Thoracic aorta (tissue), 2 donors: Measurements from ENCODE around the gene IVNS1ABP. TPM values are rescaled to one million over a fixed set of nuclear protein-coding genes. Genes with fewer than 3 reads are reported as not detected.

Experiments
- ATAC-seq: fragments of 150-250 bp; one replicate; pipeline ENCODE4 v1.8.0; 2017; ENCODE audit warnings: low read depth; ENCODE audit not compliant: insufficient number of reproducible peaks, low FRiP score
- DNase-seq: peaks from one replicate; pipeline ENCODE4 v3.0.0-alpha.2; 2020; ENCODE audit warnings: low spot score
- H3K27ac ChIP-seq, 2 donors: fragments of 200-600 bp; sonication (generic); 1 replicate in 1 of 2; 2 replicates in 1 of 2; pipeline ENCODE4 v1.5.1; 2016; ENCODE audit warnings: mild to moderate bottlenecking in 2 of 2, moderate library complexity in 2 of 2
- H3K27me3 ChIP-seq: fragments of 200-600 bp; sonication (generic); replicated peaks from 2 replicates; pipeline ENCODE4 v1.6.0; 2016; ENCODE audit warnings: mild to moderate bottlenecking; ENCODE audit not compliant: insufficient read depth
- H3K36me3 ChIP-seq: fragments of 200-600 bp; sonication (generic); one replicate; pipeline ENCODE4 v1.5.1; 2016
- H3K4me1 ChIP-seq, 2 donors: fragments of 200-600 bp; sonication (generic); 1 replicate in 1 of 2; 2 replicates in 1 of 2; pipeline versions ENCODE4 v1.5.1 to v1.6.0; 2016; ENCODE audit warnings: low read depth in 2 of 2, mild to moderate bottlenecking in 1 of 2; ENCODE audit not compliant: control insufficient read depth in 1 of 2
- H3K4me3 ChIP-seq: fragments of 200-600 bp; sonication (generic); 2 replicates; pipeline ENCODE4 v1.5.1; 2016; ENCODE audit warnings: mild to moderate bottlenecking
- H3K9me3 ChIP-seq: fragments of 200-600 bp; sonication (generic); 2 replicates; pipeline ENCODE4 v1.5.1; 2016
- CTCF ChIP-seq: fragments of 200-600 bp; sonication (generic); IDR thresholded peaks from one replicate; pipeline ENCODE4 v1.5.1; 2019; ENCODE audit warnings: antibody characterized with exemption
- total RNA-seq, 2 donors: library from RNA; depleted of rRNA; stranded (reverse); fragments of >200 nt; gene quantifications; one replicate each; pipeline versions ENCODE4 v1.1.0 to v1.2.3, GENCODE V29; 2016

IVNS1ABP gene
- total RNA-seq, 2 donors from 2014 or later = 44.0 to 72.0 TPM

- H3K27me3 ChIP-seq = no peaks in the 10 kb centered on the region
- H3K9me3 ChIP-seq = no peaks in the 10 kb centered on the region
- H3K27ac ChIP-seq = no peak overlapping the region
- DNase-seq (no peak), ATAC-seq (no peak)
- no peaks in the 10 kb centered on the region for H3K36me3 ChIP-seq
- TF ChIP-seq CTCF = no peak
- no peak overlapping the region for H3K4me3 ChIP-seq
- H3K4me1 ChIP-seq = no peaks in the 10 kb centered on the region
These were observed 32.5 kb upstream of the IVNS1ABP start for GRCh38 chr1:185349556-185349955.

- no peak for TF ChIP-seq CTCF
- Histone ChIP-seq H3K9me3 (no peaks in the 10 kb centered on the region), H3K4me1 (no peaks in the 10 kb centered on the region), H3K27me3 (no peaks in the 10 kb centered on the region), H3K4me3 (no peak overlapping the region), H3K36me3 (no peaks in the 10 kb centered on the region), H3K27ac (no peak overlapping the region)
- ATAC-seq = no peak
- DNase-seq = no peak
These were observed 31.9 kb upstream of the IVNS1ABP start for GRCh38 chr1:185348985-185349384.

GRCh38 chr1:185348296-185348695 is 31.3 kb upstream of the IVNS1ABP start:
- DNase-seq = no peak
- ATAC-seq = no peak
- no peak for TF ChIP-seq CTCF

GRCh38 chr1:185345913-185346720 is 29.1 kb upstream of the IVNS1ABP start:
- H3K27me3 ChIP-seq = no peaks in the 10 kb centered on the region
- ATAC-seq = no peak

More at GRCh38 chr1:185348296-185348695, 31.3 kb upstream of the IVNS1ABP start:
- Histone ChIP-seq H3K27ac (no peak overlapping the region), H3K4me3 (no peak overlapping the region), H3K27me3 (no peaks in the 10 kb centered on the region), H3K36me3 (no peaks in the 10 kb centered on the region), H3K4me1 (no peaks in the 10 kb centered on the region), H3K9me3 (no peaks in the 10 kb centered on the region)

GRCh38 chr1:185343306-185343705 is 26.3 kb upstream of the IVNS1ABP start:
- Histone ChIP-seq H3K27me3 (no peaks in the 10 kb centered on the region), H3K4me3 (no peak overlapping the region), H3K9me3 (no peaks in the 10 kb centered on the region), H3K27ac (no peak overlapping the region), H3K36me3 (no peaks in the 10 kb centered on the region), H3K4me1 (peaks cover 0 to 2% of the 10 kb centered on the region in 2 donors)
- no peak for DNase-seq
- ATAC-seq = no peak
- no peak for TF ChIP-seq CTCF

More at GRCh38 chr1:185345913-185346720, 29.1 kb upstream of the IVNS1ABP start:
- no peak overlapping the region for H3K4me3 ChIP-seq
- no peaks in the 10 kb centered on the region for H3K9me3 ChIP-seq
- TF ChIP-seq CTCF = no peak
- no peaks in the 10 kb centered on the region for H3K4me1 ChIP-seq
- no peak overlapping the region for H3K27ac ChIP-seq
- H3K36me3 ChIP-seq = no peaks in the 10 kb centered on the region
- no peak for DNase-seq
